Mammary epithelial cell (primary cell): Measurements from ENCODE around the gene THADA.

Experiments
- EZH2 ChIP-seq: IDR thresholded peaks from 2 replicates; pipeline ENCODE4 v1.6.1; 2012; ENCODE audit warnings: low read length, inconsistent platforms, borderline replicate concordance
- TF ChIP-seq, protein P1 (sequence below), 2 donors: IDR thresholded peaks in 1 of 2; conservative IDR thresholded peaks in 1 of 2; 2 replicates each; pipeline ENCODE4 v1.5.1; 2011 to 2012; ENCODE audit warnings: inconsistent platforms in 2 of 2, low read length in 2 of 2, mild to moderate bottlenecking in 2 of 2, control low read depth in 1 of 2, low read depth in 1 of 2; ENCODE audit not compliant: insufficient read depth in 1 of 2; ENCODE audit errors: extremely low read depth in 1 of 2

DNA sequence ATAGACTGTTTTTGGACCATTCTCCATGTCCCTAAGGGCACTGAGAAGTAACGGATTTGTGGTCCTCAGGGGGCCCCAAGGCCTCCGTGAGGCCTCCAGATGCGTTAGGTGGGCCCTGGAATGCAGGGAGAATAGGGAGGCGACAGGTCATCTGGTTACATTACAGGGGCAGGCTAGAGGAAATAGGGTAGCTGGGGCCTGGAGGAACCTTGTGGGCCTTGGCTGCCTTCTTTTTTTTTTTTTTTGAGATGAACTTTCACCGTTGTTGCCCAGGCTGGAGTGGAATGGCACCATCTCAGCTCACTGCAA, 398.3 kb downstream of the THADA start:
- TF ChIP-seq EZH2 = no peak
- TF ChIP-seq, protein P1, sequence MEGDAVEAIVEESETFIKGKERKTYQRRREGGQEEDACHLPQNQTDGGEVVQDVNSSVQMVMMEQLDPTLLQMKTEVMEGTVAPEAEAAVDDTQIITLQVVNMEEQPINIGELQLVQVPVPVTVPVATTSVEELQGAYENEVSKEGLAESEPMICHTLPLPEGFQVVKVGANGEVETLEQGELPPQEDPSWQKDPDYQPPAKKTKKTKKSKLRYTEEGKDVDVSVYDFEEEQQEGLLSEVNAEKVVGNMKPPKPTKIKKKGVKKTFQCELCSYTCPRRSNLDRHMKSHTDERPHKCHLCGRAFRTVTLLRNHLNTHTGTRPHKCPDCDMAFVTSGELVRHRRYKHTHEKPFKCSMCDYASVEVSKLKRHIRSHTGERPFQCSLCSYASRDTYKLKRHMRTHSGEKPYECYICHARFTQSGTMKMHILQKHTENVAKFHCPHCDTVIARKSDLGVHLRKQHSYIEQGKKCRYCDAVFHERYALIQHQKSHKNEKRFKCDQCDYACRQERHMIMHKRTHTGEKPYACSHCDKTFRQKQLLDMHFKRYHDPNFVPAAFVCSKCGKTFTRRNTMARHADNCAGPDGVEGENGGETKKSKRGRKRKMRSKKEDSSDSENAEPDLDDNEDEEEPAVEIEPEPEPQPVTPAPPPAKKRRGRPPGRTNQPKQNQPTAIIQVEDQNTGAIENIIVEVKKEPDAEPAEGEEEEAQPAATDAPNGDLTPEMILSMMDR (conservative IDR thresholded peaks at IDR 0.05 in 1 of 2, IDR thresholded peaks at IDR 0.05 in 1 of 2; ENCODE audit: extremely low read depth in 1 of 2, insufficient read depth in 1 of 2, low read depth in 1 of 2, low read length in 2 of 2) = no peak
